Measurements from ENCODE around the gene SKP1.
A peak's percentile ranks its signal among the peaks of the same experiment; 100 is the strongest.

The SKP1 gene

GRCh38 chr5:134138416-134139376 lies 38.1 kb downstream of the SKP1 start:
- DNase-seq (ENCODE audit: low read depth) = peak; percentile 21
- no peak overlapping the region for H3K4me3 ChIP-seq (ENCODE audit: control insufficient read depth, low read depth, low read length)
- no peak for TF ChIP-seq CTCF (IDR thresholded peaks at IDR 0.05; ENCODE audit: control insufficient read depth, insufficient read depth, low read depth, low read length, missing control alignments)

- no peak for TF ChIP-seq CTCF (IDR thresholded peaks at IDR 0.05; ENCODE audit: control insufficient read depth, insufficient read depth, low read depth, low read length, missing control alignments)
- DNase-seq (ENCODE audit: low read depth) = no peak
Measured at GRCh38 chr5:134136771-134137170, 40.0 kb downstream of the SKP1 start.

GRCh38 chr5:134136221-134136631 lies 40.5 kb downstream of the SKP1 start:
- H3K4me3 ChIP-seq (ENCODE audit: control insufficient read depth, low read depth, low read length) = no peak overlapping the region
- TF ChIP-seq CTCF (IDR thresholded peaks at IDR 0.05; ENCODE audit: control insufficient read depth, insufficient read depth, low read depth, low read length, missing control alignments) = no peak
- no peak for DNase-seq (ENCODE audit: low read depth)

More at GRCh38 chr5:134136771-134137170, 40.0 kb downstream of the SKP1 start:
- H3K4me3 ChIP-seq (ENCODE audit: control insufficient read depth, low read depth, low read length) = no peak overlapping the region

- no peak for TF ChIP-seq CTCF (IDR thresholded peaks at IDR 0.05; ENCODE audit: control insufficient read depth, insufficient read depth, low read depth, low read length, missing control alignments)
- no peak for DNase-seq (ENCODE audit: low read depth)
- no peak overlapping the region for H3K4me3 ChIP-seq (ENCODE audit: control insufficient read depth, low read depth, low read length)
Measured at GRCh38 chr5:134135091-134135655, 41.6 kb downstream of the SKP1 start.

GRCh38 chr5:134133995-134134541 lies 42.7 kb downstream of the SKP1 start:
- TF ChIP-seq CTCF (IDR thresholded peaks at IDR 0.05; ENCODE audit: control insufficient read depth, insufficient read depth, low read depth, low read length, missing control alignments) = no peak
- H3K4me3 ChIP-seq (ENCODE audit: control insufficient read depth, low read depth, low read length) = no peak overlapping the region
- no peak for DNase-seq (ENCODE audit: low read depth)

GRCh38 chr5:134133188-134133994 lies 43.4 kb downstream of the SKP1 start:
- no peak for DNase-seq (ENCODE audit: low read depth)
- no peak overlapping the region for H3K4me3 ChIP-seq (ENCODE audit: control insufficient read depth, low read depth, low read length)
- no peak for TF ChIP-seq CTCF (IDR thresholded peaks at IDR 0.05; ENCODE audit: control insufficient read depth, insufficient read depth, low read depth, low read length, missing control alignments)

All from AG09309 (cell line).